Psoas muscle (tissue), 8 donors: ENCODE results near the gene SH3PXD2B. TPM values are rescaled to one million over a fixed set of nuclear protein-coding genes. Genes with fewer than 3 reads are reported as not detected.
A peak's percentile ranks its signal among the peaks of the same experiment; 100 is the strongest.

Experiments
- ATAC-seq, 4 donors: fragments of 200-7000 bp; cut with Tn5 transposase; one replicate each; pipeline ENCODE4 v1.9.1; 2020; ENCODE audit warnings: moderate library complexity in 3 of 4, mild to moderate bottlenecking in 2 of 4
- DNase-seq, 2 donors: peaks; one replicate each; pipeline ENCODE4 v3.0.0-alpha.2; 2020
- H3K27ac ChIP-seq: fragments of 200-600 bp; one replicate; pipeline ENCODE4 v1.8.0; 2022
- H3K27me3 ChIP-seq, 3 donors: fragments of 200-600 bp in 1 of 3; one replicate each; pipeline versions ENCODE4 v1.6.1 to v1.8.0; 2013 to 2022; ENCODE audit warnings: low read length in 2 of 3, mild to moderate bottlenecking in 2 of 3, moderate library complexity in 1 of 3; ENCODE audit not compliant: insufficient read depth in 3 of 3
- H3K36me3 ChIP-seq, 2 donors: fragments of 200-600 bp in 1 of 2; one replicate each; pipeline versions ENCODE4 v1.6.1 to v1.8.0; 2013 to 2022; ENCODE audit warnings: low read depth in 1 of 2, mild to moderate bottlenecking in 1 of 2, moderate library complexity in 1 of 2; ENCODE audit not compliant: insufficient read depth in 1 of 2
- H3K4me1 ChIP-seq: fragments of 200-600 bp; one replicate; pipeline ENCODE4 v1.8.0; 2022
- H3K4me3 ChIP-seq: fragments of 200-600 bp; one replicate; pipeline ENCODE4 v1.8.0; 2022; ENCODE audit warnings: mild to moderate bottlenecking
- H3K9me3 ChIP-seq: fragments of 200-600 bp; one replicate; pipeline ENCODE4 v1.8.0; 2022
- CTCF ChIP-seq: fragments of 200-600 bp; IDR thresholded peaks from one replicate; pipeline ENCODE4 v1.8.0; 2022; ENCODE audit warnings: antibody characterized with exemption
- WGBS, 3 donors: extraction: QIAGEN DNeasy Blood & Tissue Kit; methylation state at CpG; one replicate each; pipeline versions ENCODE4 v1.1.6 to v1.1.7; 2013; 5-methylcytosine and 5-hydroxymethylcytosine counted together
- intact Hi-C, 2 donors: fragments of 100-400 bp; cut with DNase I; formaldehyde crosslinking; loops; one replicate each; pipeline versions ENCODE4 v1.11.0 to v1.14.2; 2022
- polyA plus RNA-seq, 3 donors: library from polyadenylated mRNA; stranded (reverse); fragments of 200-250 nt; gene quantifications; one replicate each; pipeline ENCODE4 v1.2.3, GENCODE V29; 2013
- total RNA-seq, 4 donors: library from RNA; stranded (reverse); fragmentation: NEBNext Ultra II Directional in 2 of 4; extraction: Animal tissue kit (Norgen Biotek cat#: 25700) in 2 of 4; gene quantifications; one replicate each; pipeline versions ENCODE4 v1.2.1 to v1.2.4, GENCODE V29; 2021 to 2023
- donor health status: healthy with polysubstance abuse.
- donor health status: DM: no; HTN: no; CAD: no; lungs with moderate emphysema.
- donor health status: Bipolar disorder and iron deficiency.
- donor health status: healthy.
- donor health status: DM: yes; HTN: yes; CAD: no.
- donor health status: DM: no; HTN: no; CAD: no.
- donor health status: DM: no; HTN: no; CAD: no.
- donor health status: DM: yes; HTN: yes; CAD: no.

SH3PXD2B gene
- total and polyA plus RNA-seq, 7 donors = 0.58 to 5.3 (median 2.5) TPM

- H3K36me3 ChIP-seq = no peaks in the 10 kb centered on the region
- intact Hi-C loops = no loop called here
- H3K27me3 ChIP-seq = peaks cover 0 to 1% (median 0%) of the 10 kb centered on the region in 3 donors
- 69 to 79% (median 73%) methylated on average over 10 of the region's 10 CpGs for WGBS, 3 donors
- no peak overlapping the region for H3K4me3 ChIP-seq
- H3K9me3 ChIP-seq = no peaks in the 10 kb centered on the region
- H3K4me1 ChIP-seq = peaks cover 14% of the 10 kb centered on the region
- no peak overlapping the region for H3K27ac ChIP-seq
- no peak for ATAC-seq
- DNase-seq = no peak
- TF ChIP-seq CTCF = no peak
These were observed 8.5 kb downstream of the SH3PXD2B start for GRCh38 chr5:172445866-172446265.

DNA sequence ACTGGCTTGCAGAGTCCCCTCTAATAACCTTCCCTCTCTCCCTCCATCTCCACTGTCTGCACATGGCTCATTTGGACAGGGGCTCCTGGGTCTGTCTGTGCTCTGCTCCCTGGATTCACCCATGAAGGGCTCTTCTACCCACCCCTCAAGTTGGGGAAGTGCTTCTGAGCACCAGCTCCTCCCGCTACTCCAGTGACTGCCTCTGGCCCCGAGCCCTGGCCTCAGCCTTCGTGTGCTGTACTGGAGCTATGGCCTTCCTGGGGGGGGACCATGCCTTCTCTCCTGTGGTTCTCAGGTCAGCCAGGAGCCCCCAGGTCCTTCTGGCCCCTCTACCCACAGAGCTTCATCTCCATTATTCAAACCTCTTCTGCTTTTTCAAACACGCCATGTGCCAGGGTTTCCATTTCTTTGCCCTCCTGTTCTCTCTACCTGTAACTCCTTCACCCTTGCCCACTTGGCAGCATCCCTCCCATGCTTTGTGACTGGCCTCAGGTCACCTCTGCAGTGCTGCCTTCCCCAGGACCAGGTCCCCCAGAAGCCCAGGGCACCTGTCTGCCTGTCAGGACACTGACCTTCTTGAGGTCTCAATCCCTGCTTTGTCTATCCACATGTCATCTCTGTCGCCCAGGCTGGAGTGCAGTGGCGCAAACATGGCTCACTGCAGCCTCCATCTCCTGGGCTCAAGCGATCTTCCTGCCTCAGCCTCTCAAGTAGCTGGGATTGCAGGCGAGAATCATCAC is 9.5 kb downstream of the SH3PXD2B start:
- WGBS, 3 donors = 77 to 79% (median 78%) methylated on average over 8 of the region's 8 CpGs
- no peak for ATAC-seq
- no peak for DNase-seq
- Histone ChIP-seq H3K9me3 (no peaks in the 10 kb centered on the region), H3K27me3 (peaks cover 0 to 1% (median 0%) of the 10 kb centered on the region in 3 donors), H3K27ac (no peak overlapping the region), H3K4me1 (peaks cover 14% of the 10 kb centered on the region), H3K4me3 (no peak overlapping the region), H3K36me3 (no peaks in the 10 kb centered on the region)
- no peak for TF ChIP-seq CTCF
- intact Hi-C loops = no loop called here

GRCh38 chr5:172444110-172444510 is 10.2 kb downstream of the SH3PXD2B start:
- Histone ChIP-seq H3K4me1 (peaks cover 14% of the 10 kb centered on the region), H3K4me3 (no peak overlapping the region), H3K36me3 (no peaks in the 10 kb centered on the region), H3K27ac (no peak overlapping the region), H3K9me3 (no peaks in the 10 kb centered on the region), H3K27me3 (peaks cover 0 to 1% (median 0%) of the 10 kb centered on the region in 3 donors)
- ATAC-seq (peak; percentile 16 to 40 (median 27)), DNase-seq (no peak)
- WGBS, 3 donors = 64 to 74% (median 69%) methylated on average over 4 of the region's 4 CpGs
- TF ChIP-seq CTCF = no peak
- intact Hi-C loops = no loop called here

DNA sequence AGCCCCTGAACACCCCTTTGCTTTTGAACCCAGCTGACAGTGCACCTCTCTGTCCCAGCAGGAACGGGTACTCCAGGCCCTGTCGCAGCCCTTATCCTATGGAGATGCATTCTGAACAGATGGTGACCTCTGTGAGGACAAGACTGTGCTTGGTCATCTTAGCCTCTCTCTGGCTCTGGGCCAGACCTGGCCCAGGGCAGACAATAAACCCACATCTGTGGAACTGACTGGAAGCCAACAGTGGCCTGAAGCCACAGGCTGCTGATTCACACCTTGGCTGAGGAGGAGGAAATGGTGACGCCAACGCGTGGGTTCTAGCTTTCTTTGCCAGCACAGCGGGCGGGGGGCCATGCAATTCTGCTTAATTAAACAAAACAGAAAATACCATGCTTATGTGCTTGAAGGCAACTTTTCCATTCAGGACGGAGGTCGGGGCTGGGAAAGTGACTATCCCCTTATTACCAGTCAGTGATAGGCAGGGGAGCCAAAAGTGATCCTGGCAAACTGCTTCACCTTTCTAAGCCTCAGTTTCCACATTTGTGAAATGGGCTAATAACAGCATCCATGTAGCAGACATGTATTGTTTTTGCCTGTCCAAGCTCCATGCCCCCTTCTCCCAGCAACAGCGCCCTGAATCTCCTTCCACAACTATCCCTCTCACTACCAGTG is 10.8 kb downstream of the SH3PXD2B start:
- no peaks in the 10 kb centered on the region for H3K36me3 ChIP-seq
- no peaks in the 10 kb centered on the region for H3K9me3 ChIP-seq
- no peak for TF ChIP-seq CTCF
- peak; percentile 90 to 92 for DNase-seq
- peaks cover 14% of the 10 kb centered on the region for H3K4me1 ChIP-seq
- peak overlapping the region; percentile 20 for H3K27ac ChIP-seq
- 13 to 18% (median 14%) methylated on average over 10 of the region's 10 CpGs for WGBS, 3 donors
- ATAC-seq = peak; percentile 90 to 97 (median 93)
- intact Hi-C loops = no loop called here
- peaks cover 0 to 1% (median 0%) of the 10 kb centered on the region in 3 donors for H3K27me3 ChIP-seq
- no peak overlapping the region for H3K4me3 ChIP-seq
